GM21737 (cell line): ENCODE data around the gene ZRSR2.
"Not testable (repeated sequence)": the region's sequence is repeated elsewhere in the genome, so short reads cannot be mapped to it uniquely, and the experiment has no call there.

Experiments used
- ATAC-seq: cut with Tn5 transposase; IDR thresholded peaks from one replicate; pipeline ENCODE4 v1.9.1; 2021; ENCODE audit warnings: mild to moderate bottlenecking, moderate library complexity; ENCODE audit not compliant: unreplicated experiment

The ZRSR2 gene, protein sequence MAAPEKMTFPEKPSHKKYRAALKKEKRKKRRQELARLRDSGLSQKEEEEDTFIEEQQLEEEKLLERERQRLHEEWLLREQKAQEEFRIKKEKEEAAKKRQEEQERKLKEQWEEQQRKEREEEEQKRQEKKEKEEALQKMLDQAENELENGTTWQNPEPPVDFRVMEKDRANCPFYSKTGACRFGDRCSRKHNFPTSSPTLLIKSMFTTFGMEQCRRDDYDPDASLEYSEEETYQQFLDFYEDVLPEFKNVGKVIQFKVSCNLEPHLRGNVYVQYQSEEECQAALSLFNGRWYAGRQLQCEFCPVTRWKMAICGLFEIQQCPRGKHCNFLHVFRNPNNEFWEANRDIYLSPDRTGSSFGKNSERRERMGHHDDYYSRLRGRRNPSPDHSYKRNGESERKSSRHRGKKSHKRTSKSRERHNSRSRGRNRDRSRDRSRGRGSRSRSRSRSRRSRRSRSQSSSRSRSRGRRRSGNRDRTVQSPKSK

DNA sequence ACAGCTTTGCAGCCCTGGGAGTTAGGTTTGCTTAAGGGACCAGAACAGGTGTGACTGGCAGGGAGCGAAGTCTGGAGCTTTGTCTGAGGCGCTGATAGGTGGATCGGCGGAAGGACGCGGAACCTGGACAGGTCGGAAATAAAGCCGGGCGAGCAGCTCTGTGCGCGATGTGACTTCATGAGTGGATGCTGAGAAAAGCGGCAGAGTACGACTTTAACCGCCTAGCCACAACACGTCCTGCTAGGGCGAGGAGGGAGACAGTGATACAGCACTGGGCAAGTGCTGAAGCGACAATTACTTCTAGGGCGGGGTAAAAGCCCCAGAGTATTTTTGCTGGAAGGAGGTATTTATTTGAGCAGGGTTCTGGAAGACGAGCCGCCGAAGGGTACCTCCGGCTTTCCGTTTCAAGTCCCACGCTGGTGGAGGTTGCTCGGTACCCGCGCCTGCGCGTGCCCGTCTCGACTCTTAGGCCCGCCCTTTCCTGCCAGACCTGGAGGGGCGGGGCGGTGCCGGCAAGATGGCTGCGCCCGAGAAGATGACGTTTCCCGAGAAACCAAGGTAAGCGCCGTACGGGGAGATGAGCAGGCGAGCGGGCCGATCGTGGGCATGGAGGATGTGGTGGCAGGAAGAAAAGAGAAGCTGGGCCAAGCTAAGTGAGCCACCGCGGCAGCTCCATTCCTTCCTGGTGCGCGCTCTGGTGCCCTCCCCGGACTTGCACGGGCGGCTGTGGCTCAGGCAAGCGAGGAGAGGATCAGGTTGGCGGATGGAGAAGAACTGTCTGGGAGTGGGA is at the start of gene ZRSR2:
ZRSR2 (plus strand) TSS at position 506 of the 790 bp plus-strand sequence; CDS start at position 518, 12 bp downstream.
- peak; percentile 86 for ATAC-seq

DNA sequence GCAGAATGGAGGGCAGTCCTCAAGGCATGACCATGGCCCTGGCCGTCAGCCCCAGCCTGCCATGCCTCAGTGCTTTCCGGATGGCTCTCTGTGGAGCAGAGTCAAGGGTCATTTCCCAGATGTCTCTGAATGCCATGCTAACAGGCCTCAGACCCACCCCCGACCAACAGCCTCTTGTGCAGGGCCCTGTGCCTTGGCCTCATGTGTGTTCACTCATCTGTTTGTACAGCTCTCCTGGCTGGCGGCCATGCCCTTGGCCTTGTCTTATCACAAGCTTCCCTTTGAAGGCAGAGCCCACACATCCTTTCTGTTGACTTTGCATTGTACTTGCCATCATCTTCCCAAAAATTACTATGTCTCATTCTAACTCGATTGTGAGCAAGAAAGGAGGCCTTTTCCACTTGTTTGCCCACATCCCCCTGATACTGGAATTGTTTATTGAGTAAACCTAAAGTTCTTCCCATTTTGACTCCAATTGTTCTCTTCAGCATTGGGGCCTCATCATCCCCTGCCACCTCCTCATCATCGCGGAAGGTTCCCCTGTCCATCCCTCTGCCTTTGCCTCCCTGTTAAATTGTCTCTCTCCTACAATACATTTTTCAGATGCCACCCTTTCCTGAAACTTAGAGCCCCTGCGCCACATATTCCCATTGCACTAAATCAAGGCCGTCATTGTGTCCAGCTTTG is 46.0 kb upstream of the ZRSR2 start:
- ATAC-seq = no peak

DNA sequence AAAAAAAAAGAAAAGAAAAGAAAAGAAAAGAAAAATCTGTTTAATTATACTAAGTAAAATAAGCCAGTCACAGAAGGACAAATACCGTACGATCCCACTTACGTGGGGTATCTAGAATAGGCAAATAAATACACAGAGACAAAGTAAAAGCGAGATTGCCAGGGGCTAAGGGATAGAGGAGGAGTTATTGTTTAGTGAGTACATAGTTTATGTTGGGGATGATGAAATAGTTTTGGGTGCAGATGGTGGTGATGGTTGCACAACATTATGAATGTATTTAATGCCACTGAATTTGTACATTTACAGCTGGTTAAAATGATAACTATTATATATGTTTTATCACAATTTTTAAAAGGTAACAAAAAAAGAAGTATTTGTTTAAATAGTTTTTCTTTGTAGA is 45.1 kb upstream of the ZRSR2 start:
- ATAC-seq = no peak

DNA sequence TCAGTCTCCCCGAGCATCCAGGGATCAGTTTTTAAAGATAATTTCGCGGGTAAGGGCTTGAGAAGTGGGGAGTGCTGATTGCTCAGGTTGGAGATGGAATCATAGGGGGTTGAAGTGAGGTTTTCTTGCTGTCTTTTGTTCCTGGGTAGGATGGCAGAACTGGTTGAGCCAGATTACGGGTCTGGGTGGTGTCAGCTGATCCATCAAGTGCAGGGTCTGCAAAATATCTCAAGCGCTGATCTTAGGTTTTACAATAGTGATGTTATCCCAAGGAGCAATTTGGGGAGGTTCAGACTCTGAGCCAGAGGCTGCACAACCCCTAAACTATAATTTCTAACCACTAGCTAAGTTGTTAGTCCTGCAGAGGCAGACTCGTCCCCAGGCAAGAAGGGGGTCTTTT is 43.6 kb upstream of the ZRSR2 start:
- ATAC-seq = not testable (repeated sequence)

DNA sequence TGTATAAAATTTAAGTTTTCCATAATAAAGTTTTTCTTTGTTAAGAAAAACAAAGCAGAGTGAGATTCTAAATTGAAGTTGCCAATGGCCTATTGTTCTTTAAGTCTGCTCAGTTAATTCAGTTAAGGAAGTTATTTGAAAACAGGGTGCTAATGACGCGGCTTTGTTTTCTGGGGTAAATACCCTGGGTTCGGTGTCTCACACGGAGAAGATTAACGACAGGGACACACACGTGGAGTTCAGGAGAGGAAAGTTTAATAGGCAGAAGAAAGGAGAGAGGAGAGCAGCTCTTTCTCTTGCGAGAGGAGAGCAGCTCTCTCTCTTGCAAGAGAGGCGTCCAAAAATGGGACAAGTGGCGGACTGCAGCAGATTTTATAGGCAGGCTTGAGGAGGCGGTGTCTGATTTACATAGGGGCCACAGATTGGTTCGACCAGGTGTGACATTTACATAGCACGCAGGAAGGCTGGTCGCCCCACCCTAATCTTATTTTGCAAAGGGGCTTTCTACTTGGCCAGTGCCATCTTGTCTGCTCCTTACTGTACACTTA is 42.6 kb upstream of the ZRSR2 start:
- ATAC-seq = no peak

DNA sequence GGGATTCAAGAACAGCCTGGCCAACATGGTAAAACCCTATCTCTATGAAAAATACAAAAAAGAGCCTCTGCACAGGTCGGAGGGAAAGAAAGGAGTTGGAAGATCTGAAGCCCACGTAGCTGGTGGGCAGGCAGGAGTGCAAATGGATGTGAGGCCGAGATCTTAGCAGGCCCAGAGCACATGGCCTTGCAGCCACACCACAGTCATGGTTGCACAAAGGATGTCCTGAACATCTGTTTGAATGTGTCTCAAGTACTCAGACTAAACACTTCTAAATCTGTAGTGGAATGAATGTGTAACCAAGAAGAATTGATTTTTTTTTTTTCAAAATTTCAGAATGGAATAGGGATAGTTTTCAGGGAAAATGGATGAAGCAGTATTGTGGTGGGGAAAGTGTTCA is 41.4 kb upstream of the ZRSR2 start:
- no peak for ATAC-seq

DNA sequence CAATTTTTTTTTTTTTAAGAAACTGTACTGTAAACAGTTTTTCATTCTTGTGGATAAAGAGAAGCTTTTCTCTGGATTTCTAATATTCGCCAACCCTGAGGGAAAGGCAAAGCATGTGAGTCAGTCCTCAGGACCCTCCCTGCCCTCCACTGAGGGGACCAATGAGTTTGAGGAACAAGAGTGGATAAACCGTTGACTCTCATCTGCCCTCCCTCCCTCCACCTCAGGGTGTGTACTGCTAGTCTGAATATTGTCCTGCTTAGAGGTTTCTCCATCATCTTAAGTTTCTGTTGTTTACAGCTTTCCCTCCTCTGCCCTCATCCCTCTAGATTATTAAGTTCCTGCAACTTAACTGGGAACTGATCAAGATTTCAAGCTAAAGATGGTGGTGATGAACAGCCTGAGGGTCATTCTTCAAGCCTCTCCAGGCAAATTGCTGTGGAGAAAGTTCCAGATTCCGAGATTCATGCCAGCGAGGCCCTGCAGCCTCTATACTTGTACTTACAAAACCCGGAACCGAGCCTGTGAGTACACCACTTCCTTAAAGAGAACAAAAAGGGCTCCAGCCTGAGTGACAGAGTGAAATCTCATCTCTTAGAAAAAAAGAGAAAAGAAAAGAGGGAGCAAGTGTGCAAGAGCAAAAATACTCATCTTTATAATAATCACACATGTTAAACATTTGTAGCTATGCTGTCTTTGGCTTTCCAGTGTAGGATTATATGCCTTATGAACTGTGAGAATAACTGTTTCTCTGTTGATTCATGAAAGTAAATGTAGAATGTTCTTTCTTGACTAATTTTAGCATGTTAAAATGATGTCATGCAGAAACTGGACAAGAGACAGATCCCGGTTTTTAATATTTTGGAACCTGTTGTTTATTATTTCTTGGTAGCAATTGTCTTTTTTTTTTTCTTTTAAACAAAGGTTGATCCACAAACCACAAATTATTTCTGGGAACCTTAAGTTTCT is 40.4 kb upstream of the ZRSR2 start:
- peak; percentile 86 for ATAC-seq

DNA sequence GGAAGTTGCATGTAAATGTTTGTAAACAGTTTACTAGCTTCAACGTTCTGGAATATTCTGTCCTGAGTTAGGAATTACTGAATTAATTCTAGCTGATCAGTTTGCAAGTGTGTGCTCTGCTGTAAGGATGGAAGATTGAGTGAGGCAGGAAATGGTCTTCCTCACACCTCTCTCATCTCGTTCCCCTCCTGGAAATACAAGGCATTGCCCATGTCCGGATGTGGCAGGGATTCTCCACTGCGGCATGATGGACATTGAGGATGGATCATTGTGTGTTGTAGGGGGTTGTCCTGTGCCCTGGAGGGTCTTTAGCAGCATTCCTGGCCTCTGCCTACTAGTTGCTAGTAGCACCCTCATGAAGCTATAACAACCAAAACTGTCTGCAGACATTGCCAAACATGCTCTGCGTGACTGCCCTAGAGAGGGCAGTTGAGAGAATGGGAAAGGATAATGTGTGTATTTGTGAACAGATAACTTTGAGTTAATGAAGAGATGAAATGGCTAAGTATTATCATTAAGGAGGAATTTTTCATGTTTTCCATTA is 39.6 kb upstream of the ZRSR2 start:
- no peak for ATAC-seq

DNA sequence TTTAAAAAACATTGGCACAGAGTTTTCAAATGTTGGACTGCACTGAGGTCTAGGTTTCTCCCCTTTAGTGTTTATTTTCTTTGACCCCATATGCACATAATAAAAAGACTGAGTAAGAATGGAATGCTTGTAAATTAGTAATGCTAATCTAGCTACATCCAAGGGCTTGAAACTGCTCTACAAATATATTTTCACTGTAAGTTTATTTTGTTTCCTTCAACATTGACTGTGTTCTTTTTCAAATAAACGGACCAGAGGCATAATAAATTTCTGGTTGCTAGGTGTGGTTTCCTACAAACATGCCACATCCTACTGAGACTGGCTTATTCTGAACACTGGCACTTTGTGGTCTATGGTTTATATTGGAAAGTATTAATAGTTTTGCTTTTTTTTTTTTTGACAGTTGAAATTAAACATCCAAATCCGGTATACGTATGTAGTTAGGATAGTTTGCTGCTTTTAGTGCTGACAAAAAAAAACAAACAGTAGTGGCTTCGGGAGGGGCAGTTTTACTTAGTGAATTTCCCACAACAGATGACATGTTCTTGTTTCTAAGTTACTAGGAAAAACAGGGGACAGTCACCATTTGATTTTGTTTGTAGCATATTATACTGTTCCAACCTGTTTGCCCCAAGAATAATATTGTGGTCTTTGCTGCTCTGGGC is 39.0 kb upstream of the ZRSR2 start:
- no peak for ATAC-seq

DNA sequence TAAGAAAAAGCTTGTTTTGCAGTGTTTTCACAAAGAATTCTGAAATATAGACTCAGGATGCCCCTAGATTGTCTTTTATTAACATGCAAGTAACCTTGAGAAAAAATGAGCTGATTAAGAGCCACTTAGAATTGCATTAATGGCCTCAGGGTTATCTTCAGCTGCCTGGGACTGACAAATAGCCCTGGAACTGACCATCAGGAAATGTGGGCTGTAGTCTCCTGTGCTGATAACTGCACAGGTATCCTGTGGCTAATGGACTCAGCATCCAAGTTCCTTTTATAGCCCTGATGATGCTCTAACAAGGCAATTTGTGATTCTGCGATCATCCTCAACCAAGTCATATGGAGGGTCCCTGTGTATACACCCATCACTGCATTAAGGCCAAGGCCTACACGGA is 35.2 kb upstream of the ZRSR2 start:
- no peak for ATAC-seq

DNA sequence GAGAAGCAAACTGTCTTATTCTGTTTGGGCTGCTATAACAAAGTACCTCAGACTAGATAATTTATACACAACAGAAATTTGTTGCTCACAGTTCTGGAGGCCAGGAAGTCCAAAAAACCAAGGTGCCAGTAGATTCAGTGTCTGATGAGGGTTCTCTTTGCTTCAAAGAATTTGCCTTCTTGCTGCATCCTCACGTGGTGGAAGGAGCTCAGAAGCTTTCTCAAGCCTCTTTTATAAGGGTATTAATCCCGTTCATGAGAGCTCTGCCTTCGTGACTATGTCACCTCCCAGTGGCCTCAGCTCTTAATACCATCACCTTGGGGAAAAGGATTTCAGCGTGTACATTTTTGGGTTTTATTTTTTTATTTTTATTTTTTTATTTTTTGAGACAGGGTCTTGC is 32.1 kb upstream of the ZRSR2 start:
- no peak for ATAC-seq

DNA sequence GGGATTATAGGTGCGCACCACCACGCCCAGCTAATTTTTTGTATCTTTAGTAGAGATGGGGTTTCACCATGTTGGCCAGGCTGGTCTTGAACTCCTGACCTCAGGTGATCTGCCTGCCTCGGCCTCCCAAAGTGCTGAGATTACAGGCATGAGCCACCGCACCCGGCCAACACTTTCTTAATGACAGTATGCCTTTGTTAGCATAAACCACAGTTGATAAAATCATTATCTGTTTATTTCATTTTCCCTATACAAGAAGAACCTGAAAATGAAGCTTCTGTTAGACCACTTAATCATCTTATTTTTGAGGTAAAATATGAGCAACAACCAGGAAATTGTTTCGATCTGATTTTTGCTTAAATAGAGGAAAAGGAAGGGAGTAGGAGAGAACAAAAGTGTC is 30.4 kb upstream of the ZRSR2 start:
- ATAC-seq = not testable (repeated sequence)

DNA sequence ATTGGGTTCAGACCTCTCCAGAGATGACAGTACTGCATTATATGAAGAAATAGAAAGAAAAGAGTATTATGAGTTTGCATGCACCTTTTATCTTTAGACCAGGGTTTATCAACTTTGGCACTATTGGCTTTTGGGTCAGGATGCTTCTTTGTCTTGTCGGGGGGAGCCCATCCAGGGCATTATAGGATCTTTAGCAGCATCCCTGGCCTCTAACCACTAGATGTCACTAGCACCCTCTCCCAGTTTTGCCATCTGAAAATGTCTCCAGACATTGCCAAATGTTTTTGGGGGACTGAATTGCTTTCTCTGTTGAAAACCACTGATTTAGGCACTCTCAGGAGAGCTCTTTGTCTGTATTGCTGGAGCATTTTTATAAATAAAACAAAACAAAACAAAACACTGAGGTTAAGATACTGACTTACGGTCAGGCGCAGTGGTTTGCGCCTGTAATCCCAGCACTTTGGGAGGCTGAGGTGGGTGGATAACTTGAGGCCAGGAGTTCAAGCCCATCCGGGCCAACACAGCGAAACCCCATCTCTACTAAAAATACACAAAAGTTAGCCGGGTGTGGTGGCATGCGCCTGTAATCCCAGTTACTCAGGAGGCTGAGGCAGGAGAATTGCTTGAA is 28.6 kb upstream of the ZRSR2 start:
- no peak for ATAC-seq

DNA sequence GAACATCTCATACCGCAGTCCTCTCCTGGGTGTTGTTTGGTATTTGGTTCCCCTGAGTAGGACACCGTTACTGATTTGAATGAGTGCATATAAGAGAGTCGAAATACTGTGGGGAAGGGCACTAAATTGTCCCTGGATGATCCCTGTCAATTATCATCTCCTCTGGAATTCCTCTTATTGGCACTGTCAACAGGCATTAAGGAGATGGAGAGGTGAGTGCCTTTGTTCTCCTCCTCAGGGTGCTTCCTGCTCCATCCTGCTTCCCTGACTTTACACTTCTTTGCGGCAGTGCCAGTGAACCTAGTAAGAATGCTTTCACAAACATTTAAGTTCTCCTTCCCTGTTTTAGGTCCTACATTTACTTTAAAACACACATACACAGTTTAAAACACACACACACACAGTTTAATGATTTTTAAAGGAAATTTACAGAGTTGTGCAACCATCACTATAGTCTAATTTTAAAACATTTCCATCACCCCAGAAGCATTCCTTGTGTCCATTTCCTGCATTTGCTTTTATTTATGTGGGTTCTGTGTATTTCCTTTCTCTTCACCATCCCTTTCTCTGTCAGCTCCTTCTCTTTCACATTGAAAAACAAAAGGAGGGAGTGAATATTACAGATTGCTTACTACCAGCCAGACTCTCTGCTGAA is 20.9 kb upstream of the ZRSR2 start:
- ATAC-seq = no peak

DNA sequence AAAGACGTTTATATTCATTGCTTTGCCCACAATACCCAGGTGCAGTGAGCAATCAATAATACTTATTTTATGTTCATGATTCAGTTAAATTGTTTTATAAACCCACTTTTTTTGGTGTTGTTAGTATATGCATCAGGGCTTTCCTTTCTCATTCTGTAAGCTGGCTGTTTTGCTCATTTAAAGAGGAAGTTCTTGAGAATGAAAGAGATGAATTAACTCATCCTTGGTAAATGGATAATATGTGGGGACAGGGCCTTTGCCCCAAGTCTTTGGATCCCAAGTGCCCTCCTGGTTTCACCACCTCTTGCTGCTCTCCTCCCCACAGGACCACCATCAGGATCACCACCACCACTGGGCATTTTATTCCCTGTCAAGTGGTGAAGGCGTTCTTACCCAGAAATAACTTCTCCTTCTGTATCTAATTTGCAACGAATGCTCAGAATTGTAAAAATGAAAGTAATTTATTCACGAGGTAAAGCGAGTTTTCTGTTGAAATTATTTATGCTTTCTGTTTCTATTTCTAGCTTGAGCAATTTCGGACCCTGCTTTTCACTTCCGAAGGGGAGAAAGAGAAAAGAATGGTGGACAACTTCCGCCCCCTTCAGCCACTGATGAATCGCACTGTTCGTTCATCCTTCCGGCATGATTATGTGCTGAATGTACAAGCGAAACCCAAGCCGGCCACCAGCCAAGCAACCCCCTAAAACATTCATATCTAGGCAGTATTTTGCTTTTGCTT is 8.2 kb upstream of the ZRSR2 start:
- ATAC-seq = peak; percentile 83

DNA sequence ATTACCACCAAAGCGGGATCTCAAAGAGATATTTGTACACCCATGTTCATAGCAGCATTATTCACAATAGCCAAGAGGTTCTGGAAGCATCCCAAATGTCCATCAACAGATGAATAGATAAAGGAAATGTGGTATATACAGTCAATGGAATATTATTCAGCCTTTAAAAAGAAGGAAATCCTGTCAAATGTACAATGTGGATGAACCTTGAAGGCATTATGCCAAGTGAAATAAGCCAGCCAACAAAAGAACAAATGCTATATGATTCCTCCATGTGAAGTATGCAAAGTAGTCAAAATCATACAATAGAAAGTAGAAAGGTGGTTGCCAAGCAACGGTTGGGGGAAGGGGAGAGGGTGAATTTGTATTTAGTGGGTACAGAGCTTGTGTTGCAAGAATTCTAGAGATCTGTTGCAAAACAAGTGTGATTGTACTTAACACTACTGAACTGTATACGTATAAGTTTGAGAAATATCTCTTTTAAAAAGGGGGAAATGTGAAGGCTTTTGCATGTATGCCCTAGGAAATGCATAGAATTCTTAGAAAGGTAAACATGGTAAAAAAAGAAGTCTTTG is 5.0 kb upstream of the ZRSR2 start:
- ATAC-seq = no peak

DNA sequence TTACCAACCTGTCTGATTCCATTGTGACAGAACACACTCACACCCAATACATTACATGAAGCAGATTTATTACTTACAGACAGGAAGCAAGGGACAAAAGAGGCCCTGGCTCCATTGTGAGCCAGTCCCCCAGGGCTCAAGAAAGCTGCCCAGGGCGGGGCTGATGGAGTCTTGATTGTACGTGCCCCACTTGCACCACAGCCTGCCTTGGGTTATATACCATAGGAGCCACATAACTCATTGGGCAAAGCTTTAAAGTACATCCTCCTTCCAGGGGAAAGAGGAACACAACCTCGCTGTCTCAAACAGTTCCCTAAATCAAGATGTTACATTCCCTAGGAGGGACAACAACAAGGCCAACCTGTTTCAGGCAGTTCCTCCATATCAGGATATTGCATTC is 3.4 kb upstream of the ZRSR2 start:
- no peak for ATAC-seq
